GM18951 (cell line): ENCODE data around the gene PIEZO1.

ENCODE experiments used
- POLR2A ChIP-seq: IDR thresholded peaks from 4 replicates; pipeline ENCODE4 v1.6.1; 2011; ENCODE audit warnings: mild to moderate bottlenecking; ENCODE audit not compliant: insufficient read length, insufficient read depth; ENCODE audit errors: extremely low read depth
- in situ Hi-C: fragments of 300-500 bp; cut with MboI; formaldehyde crosslinking; loops from one replicate; pipeline ENCODE4 v1.12.0; 2022; ENCODE audit warnings: low sequenced_read_pairs, mixed read lengths, inconsistent platforms; ENCODE audit not compliant: unreplicated experiment

Gene PIEZO1

DNA sequence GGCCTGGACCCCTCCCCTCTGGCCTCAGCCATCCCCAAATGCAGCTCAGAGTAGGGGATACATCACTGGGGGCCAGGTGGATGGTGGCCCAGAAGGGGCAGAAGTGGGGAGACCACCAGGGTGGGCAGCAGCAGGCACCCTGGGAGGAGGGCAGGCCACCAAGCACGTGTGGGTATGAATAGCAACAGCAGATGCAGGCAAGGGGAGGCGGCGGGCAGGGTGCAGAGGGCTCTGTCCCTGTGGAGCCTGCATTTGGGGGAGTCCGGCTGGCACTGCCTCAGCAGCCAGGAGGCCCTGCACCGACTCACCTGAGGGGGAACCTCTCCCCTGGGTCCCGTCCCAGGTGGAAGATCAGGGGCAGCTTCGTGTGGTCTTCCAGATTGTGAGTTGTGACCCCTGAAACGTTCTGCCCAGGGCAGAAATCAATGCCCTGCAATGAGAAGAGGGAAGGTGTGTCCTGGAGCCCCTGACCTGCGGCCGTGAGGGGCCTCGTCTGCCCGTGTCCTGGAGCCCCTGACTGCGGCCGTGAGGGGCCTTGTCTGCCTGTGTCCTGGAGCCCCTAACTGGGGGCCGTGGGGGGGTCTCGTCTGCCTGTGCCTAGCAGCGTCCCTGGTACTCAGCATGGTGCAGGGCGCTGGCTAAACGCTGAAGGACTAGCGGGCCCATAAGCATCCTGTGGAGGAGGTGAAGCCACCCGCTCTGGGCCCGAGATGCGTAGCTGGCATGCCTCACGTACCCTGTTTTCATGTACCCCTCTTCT, 37.4 kb upstream of the PIEZO1 start:
- TF ChIP-seq POLR2A: no peak
- in situ Hi-C loops: loop anchor here (25.0 kb wide), 1 partner anchor 390 kb away; the partner anchor contains the start of genes SLC22A31 and ZNF778

DNA sequence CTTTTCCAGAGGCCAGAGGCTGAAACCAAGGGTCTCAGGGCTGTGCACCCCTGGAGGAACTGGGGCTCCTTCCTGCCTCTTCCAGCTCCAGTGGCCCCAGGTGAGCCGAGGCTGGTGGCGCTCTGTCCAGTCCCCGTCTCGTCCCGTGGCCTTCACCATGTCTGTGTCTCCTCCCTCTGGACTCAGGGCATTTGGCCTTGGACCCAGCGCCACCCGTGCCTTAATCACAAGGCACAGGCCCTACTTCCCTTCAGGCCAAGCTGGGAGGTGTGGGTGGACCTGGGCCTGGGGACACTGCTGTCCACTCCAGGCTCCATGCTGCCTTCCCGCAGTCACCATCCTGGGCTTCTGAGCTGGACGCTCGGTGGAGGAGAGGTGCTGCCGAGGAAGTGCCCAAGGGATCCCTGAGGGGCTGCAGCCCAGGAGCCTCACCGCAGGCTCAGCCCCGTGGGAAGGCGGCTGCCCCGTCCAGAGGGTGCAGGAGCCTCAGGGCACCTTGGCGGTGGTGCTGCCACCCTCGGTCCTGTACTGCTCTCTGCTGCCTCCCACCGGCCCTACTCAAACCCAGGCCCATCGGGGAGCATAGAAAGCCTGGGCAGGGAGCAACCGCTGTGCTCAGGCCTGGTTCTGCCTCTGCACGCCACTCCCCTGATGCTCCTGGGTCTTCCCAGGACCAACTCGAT, 36.3 kb upstream of the PIEZO1 start:
- in situ Hi-C loops: loop anchor here (25.0 kb wide), 1 partner anchor 391 kb away; the partner anchor contains the start of genes SLC22A31 and ZNF778
- no peak for TF ChIP-seq POLR2A

DNA sequence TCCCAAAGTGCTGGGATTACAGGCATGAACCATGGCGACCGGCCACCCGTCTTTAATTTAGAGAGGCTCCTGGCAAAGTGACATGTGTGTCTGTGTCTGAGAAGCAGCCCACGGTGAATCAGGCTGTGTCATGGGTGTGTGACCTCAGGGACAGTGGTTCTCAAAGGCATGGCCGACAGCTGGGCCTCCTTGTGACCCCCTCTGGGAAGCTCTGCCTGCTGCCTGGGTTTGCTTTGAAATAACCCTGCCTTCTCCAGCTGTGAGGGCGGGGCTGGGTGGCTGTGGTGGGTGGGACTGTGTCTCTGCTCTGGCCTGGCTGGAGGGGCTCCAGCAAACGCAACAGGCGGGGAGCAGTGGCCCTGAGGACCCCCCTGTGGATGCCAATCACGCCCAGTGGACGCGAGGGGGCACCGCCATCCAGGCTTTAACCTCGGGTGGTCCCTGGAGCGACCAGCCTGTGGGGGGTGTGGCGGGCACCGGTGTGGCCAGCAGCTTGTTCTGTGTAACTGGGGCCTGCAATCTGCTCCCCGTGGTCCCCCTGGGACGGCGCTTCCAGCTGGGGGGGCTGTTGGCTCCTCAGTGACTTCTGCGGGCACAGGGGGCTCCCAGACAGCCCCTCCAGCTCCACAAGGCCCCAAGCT, 35.5 kb upstream of the PIEZO1 start:
- no peak for TF ChIP-seq POLR2A
- in situ Hi-C loops: loop anchor here (25.0 kb wide), 1 partner anchor 392 kb away; the partner anchor contains the start of genes SLC22A31 and ZNF778

DNA sequence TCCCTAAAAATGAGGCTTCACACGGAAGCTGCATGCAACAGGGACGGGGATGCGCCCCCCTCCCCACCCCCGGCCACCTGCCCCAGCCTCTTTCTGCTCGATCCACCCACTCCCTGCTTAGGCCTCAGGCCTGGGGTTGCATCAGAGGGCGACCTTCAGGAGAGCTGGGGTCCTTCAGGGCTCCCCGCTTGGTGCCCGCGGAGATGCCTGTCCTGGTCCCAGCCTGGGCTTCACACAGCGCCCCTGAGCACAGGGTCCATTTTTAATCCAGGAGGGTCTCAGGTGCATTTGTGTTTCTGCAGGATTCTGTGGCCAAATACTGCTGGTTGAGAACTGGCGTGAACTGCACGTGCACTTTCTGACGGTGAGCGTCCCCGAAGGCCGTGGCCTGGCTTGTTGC, 34.1 kb upstream of the PIEZO1 start:
- TF ChIP-seq POLR2A: no peak
- in situ Hi-C loops: loop anchor here (25.0 kb wide), 1 partner anchor 393 kb away; the partner anchor contains the start of genes SLC22A31 and ZNF778

DNA sequence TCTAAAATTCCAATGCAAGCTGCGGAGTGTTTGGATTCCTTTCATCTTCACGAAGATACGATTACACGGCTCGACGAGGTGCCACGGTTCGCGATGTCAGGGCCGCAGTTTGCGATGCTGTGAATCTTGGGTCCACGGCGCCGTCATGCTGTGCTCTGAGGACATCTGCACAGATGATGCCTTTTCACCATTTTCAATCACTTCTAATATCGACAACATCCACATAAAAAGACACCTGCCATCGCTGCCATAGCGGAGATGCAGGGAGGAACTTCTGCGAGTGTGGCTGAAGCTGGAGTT, 33.5 kb upstream of the PIEZO1 start:
- in situ Hi-C loops: loop anchor here (25.0 kb wide), 1 partner anchor 394 kb away; the partner anchor contains the start of genes SLC22A31 and ZNF778

DNA sequence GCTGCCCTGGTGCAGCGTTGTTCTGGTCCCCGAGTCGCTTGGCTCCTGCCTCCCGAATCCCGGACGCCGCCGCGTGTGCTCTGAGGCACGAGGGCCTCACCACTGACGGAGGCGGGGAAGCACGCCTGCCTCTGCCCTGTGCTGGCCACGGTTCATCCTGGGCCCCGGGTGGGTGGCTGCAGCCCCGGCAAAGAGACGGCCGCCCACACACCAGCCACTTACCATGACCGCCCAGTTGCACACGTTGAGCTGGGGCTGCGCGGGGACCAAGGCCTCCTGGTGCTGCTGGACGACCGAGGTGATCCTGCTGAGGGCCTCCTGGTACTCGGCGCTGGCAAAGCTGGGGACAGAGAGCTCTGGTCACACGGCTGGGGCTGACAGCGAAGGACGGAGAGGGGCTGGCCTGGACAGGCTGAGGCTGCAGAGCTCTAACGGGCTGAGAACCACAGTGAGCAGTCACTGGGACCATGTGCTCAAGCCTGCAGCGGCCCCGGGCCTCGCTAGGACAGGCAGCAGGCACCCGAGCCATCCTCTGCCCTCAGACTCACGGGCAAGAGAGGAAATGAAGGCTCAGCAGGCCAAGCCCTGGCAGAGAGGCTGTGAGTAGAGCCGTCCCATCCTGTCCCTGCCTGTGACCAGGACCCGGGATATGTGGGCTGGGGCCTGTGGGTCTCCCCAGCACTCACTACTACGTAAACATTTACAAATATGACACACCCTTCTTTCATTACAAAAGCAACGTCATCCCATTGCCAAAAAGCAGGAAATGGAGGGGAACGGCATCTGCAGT, 33.0 kb upstream of the PIEZO1 start:
- in situ Hi-C loops: loop anchor here (25.0 kb wide), 1 partner anchor 394 kb away; the partner anchor contains the start of genes SLC22A31 and ZNF778
- no peak for TF ChIP-seq POLR2A

More for the DNA sequence above, 33.5 kb upstream of the PIEZO1 start:
- TF ChIP-seq POLR2A: no peak

DNA sequence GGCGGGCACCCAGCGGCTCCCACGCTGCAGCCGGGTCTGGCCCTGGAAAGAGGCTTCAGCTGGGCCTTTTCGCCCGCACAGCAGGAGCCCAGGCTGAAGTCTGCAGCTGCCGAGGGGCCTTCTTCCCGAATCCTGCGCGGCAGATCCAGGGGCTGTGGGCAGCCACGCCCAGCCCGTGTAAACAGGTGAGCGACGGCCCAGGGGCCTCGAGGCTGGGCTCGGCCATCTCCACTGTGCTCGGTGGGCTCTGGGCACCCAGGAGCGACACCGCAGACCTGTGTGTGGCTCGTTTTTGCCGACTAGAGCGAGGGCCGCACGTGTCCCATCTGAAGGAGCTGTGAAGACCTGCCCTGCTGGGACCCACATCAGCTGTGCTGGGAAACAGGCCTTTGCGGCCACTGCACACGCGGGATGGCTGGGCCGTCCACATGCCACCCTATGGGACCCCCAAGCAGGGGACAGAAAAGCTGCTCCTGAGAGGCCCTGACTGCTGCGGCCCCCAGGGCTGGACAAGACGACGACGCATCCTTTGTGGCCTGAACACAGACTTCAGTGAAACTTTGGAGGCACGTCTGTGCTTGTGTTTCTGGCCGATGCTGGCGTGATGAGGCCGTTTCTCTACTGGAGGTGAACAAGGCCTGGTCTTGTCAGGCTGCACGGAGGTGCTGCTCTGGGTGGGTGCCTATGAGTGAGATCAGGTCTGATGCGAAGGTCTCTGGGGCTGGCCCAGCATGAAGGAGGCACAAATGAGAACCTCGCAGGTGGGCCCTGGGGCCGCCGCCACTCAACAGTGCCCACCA, 31.9 kb upstream of the PIEZO1 start:
- in situ Hi-C loops: loop anchor here (25.0 kb wide), 1 partner anchor 395 kb away; the partner anchor contains the start of genes SLC22A31 and ZNF778
- TF ChIP-seq POLR2A: no peak

DNA sequence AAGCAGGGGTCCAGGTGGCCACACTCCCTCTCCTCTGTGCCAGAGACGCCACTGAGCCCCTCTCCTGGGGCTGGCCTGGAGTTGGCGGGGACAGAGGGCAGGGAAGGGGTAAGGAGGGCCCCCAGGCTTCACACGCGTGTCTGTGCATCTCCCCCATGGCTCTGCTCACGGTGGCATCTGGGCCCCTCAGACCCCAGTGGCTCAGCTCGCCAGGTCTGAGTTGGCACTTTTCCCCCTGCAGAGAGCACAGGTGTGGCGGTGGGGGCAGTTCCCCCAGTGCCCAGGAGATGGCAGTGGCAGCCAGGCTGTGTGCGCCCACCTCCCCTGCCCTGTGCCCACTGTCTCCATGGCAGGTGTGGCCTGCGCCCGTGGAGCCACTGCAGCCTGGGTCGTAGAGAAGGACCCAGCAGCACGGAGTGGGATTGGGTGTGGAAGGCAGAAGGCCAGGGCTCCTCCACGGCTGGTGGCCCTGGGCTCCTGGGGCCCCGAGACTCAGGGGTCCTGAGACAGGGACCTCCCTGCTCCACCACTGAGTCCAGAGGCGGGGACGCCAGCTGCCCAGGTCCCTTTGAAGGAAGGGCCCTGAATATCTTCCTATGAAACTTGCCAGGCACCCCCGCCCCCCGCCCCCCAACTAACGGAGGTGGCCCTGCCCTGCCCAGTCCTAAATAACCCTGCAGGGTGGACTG, 31.0 kb upstream of the PIEZO1 start:
- no peak for TF ChIP-seq POLR2A
- in situ Hi-C loops: loop anchor here (25.0 kb wide), 1 partner anchor 396 kb away; the partner anchor contains the start of genes SLC22A31 and ZNF778

DNA sequence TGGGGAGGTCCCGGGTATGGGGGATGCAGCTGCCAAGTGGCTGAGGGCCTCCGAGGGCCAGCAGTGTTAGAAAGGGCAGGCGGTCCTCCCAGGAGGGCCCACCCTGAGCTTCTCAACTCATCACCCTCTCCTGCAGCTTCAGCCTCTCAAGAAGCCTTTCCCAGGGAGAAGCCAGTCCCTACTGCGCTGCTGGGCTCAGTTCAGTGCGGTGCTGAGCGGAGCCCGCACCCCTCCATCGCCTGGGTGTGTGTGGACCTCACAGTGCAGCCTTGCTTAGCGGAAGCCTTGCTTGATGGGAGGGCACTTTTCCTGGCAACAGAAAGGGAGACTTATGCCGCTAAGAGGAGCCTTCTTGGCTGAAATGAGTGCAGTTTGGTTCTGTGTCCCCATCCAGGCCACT, 30.2 kb upstream of the PIEZO1 start:
- TF ChIP-seq POLR2A: no peak
- in situ Hi-C loops: loop anchor here (25.0 kb wide), 1 partner anchor 397 kb away; the partner anchor contains the start of genes SLC22A31 and ZNF778

DNA sequence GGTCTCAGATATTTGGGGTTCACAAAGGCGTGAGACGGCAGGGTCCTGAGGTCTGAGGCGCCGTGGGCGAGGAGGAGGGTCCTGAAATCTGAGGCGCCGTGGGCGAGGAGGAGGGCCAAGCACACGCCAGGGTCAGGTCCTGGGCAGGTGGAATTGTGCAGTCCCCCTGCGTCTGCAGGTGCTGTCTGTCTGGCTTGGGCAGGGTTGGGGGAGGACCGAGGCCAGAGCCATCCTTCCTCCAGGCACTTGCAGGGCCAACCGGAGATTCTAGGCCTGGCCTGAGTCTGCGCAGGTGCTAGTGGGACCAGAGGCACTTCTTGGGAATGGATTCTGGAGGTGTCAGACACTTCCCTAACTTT, 29.1 kb upstream of the PIEZO1 start:
- in situ Hi-C loops: loop anchor here (25.0 kb wide), 1 partner anchor 398 kb away; the partner anchor contains the start of genes SLC22A31 and ZNF778
- TF ChIP-seq POLR2A: no peak
